H9 (cell line): Measurements from ENCODE around the gene ARID5A. TPM values are rescaled to one million over a fixed set of nuclear protein-coding genes. Genes with fewer than 3 reads are reported as not detected.

ENCODE experiments used
- DNase-seq: peaks from one replicate; pipeline ENCODE4 v3.0.0-alpha.2; 2017
- H2AFZ ChIP-seq: one replicate; pipeline ENCODE4 v1.6.1; 2013; ENCODE audit warnings: mild to moderate bottlenecking, low read length, control low read depth, moderate library complexity
- H2AK5ac ChIP-seq: 2 replicates; pipeline ENCODE4 v1.6.1; 2013; ENCODE audit warnings: low read length, control low read depth, mixed read lengths; ENCODE audit not compliant: insufficient read length
- H2BK120ac ChIP-seq: one replicate; pipeline ENCODE4 v1.6.1; 2013; ENCODE audit warnings: low read depth, mild to moderate bottlenecking, low read length, control low read depth, inconsistent platforms; ENCODE audit not compliant: poor library complexity, severe bottlenecking
- H2BK12ac ChIP-seq: 2 replicates; pipeline ENCODE4 v1.6.1; 2013; ENCODE audit warnings: low read length, control low read depth, mixed read lengths, low read depth; ENCODE audit not compliant: insufficient read length
- H2BK15ac ChIP-seq: 2 replicates; pipeline ENCODE4 v1.6.1; 2013; ENCODE audit warnings: low read depth, low read length, control low read depth
- H2BK20ac ChIP-seq: one replicate; pipeline ENCODE4 v1.6.1; 2013; ENCODE audit warnings: low read depth, mild to moderate bottlenecking, low read length, control low read depth, inconsistent platforms; ENCODE audit not compliant: poor library complexity, severe bottlenecking
- H2BK5ac ChIP-seq: 2 replicates; pipeline ENCODE4 v1.6.1; 2013; ENCODE audit warnings: low read length, control low read depth, mixed read lengths; ENCODE audit not compliant: insufficient read length
- H3K14ac ChIP-seq: 2 replicates; pipeline ENCODE4 v1.6.1; 2013; ENCODE audit warnings: low read length, control low read depth; ENCODE audit not compliant: insufficient read depth
- H3K18ac ChIP-seq: 2 replicates; pipeline ENCODE4 v1.6.1; 2013; ENCODE audit warnings: low read depth, mild to moderate bottlenecking, mixed read lengths, low read length, control low read depth; ENCODE audit not compliant: insufficient read length
- H3K23ac ChIP-seq: 2 replicates; pipeline ENCODE4 v1.6.1; 2013; ENCODE audit warnings: low read length, control low read depth, mixed read lengths, low read depth; ENCODE audit not compliant: insufficient read length
- H3K23me2 ChIP-seq: 2 replicates; pipeline ENCODE4 v1.6.1; 2013; ENCODE audit warnings: low read depth, mild to moderate bottlenecking, mixed read lengths, low read length, control low read depth; ENCODE audit not compliant: insufficient read length, poor library complexity, severe bottlenecking
- H3K27ac ChIP-seq: 2 replicates; pipeline ENCODE4 v1.5.1; 2013; ENCODE audit warnings: low read length, control low read depth, mixed read lengths, low read depth; ENCODE audit not compliant: insufficient read length
- H3K27me3 ChIP-seq: 2 replicates; pipeline ENCODE4 v1.6.1; 2013; ENCODE audit warnings: low read length, control low read depth, inconsistent platforms; ENCODE audit not compliant: insufficient read depth
- H3K4ac ChIP-seq: 2 replicates; pipeline ENCODE4 v1.6.1; 2013; ENCODE audit warnings: low read depth, mild to moderate bottlenecking, control low read depth, inconsistent platforms, low read length, moderate library complexity
- H3K4me1 ChIP-seq: 2 replicates; pipeline ENCODE4 v1.6.1; 2013; ENCODE audit warnings: low read length, control low read depth, inconsistent platforms; ENCODE audit not compliant: insufficient read depth
- H3K4me2 ChIP-seq: 2 replicates; pipeline ENCODE4 v1.6.1; 2013; ENCODE audit warnings: low read length, control low read depth, mixed read lengths; ENCODE audit not compliant: insufficient read length, insufficient read depth
- H3K56ac ChIP-seq: 2 replicates; pipeline ENCODE4 v1.6.1; 2013; ENCODE audit warnings: low read depth, mild to moderate bottlenecking, mixed read lengths, low read length, control low read depth; ENCODE audit not compliant: insufficient read length
- H3K79me1 ChIP-seq: 2 replicates; pipeline ENCODE4 v1.6.1; 2013; ENCODE audit warnings: low read depth, mild to moderate bottlenecking, moderate library complexity, low read length, control low read depth, inconsistent platforms; ENCODE audit not compliant: insufficient read depth, poor library complexity, severe bottlenecking
- H3K79me2 ChIP-seq: 2 replicates; pipeline ENCODE4 v1.6.1; 2013; ENCODE audit warnings: low read length, control low read depth, inconsistent platforms; ENCODE audit not compliant: insufficient read depth
- H3K9ac ChIP-seq: 2 replicates; pipeline ENCODE4 v1.6.1; 2013; ENCODE audit warnings: low read length, control low read depth, mixed read lengths; ENCODE audit not compliant: insufficient read length; ENCODE audit errors: extremely low read depth
- H3K9me3 ChIP-seq: one replicate; pipeline ENCODE4 v1.6.1; 2013; ENCODE audit warnings: low read depth, low read length, inconsistent platforms; ENCODE audit not compliant: control insufficient read depth
- H3T11ph ChIP-seq: one replicate; pipeline ENCODE4 v1.6.1; 2013; ENCODE audit warnings: mild to moderate bottlenecking, low read length, control low read depth, inconsistent platforms
- H4K20me1 ChIP-seq: one replicate; pipeline ENCODE4 v1.6.1; 2013; ENCODE audit not compliant: control insufficient read depth, insufficient read length, insufficient read depth
- H4K5ac ChIP-seq: 2 replicates; pipeline ENCODE4 v1.6.1; 2013; ENCODE audit warnings: low read depth, mild to moderate bottlenecking, mixed read lengths, low read length, control low read depth; ENCODE audit not compliant: insufficient read length
- H4K8ac ChIP-seq: replicated peaks from 2 replicates; pipeline ENCODE4 v1.6.1; 2013; ENCODE audit warnings: low read length, control low read depth, mixed read lengths, low read depth; ENCODE audit not compliant: insufficient read length
- H4K91ac ChIP-seq: 2 replicates; pipeline ENCODE4 v1.6.1; 2013; ENCODE audit warnings: low read depth, mild to moderate bottlenecking, moderate library complexity, mixed read lengths, low read length, control low read depth; ENCODE audit not compliant: insufficient read length
- H3K27ac Mint-ChIP-seq, 3 experiments: 2 replicates in 2 of 3; 3 replicates in 1 of 3; pipeline ENCODE4 v1.8.0; 2020 to 2021; ENCODE audit warnings: mixed read lengths in 3 of 3, mild to moderate bottlenecking in 1 of 3, moderate library complexity in 1 of 3
- H3K27me3 Mint-ChIP-seq: 2 replicates; pipeline ENCODE4 v1.8.0; 2021; ENCODE audit warnings: low read depth, mild to moderate bottlenecking, moderate library complexity, mixed read lengths
- H3K36me3 Mint-ChIP-seq, 3 experiments: 2 replicates in 2 of 3; 3 replicates in 1 of 3; pipeline ENCODE4 v1.8.0; 2020 to 2021; ENCODE audit warnings: low read depth in 3 of 3, mixed read lengths in 3 of 3; ENCODE audit not compliant: insufficient read depth in 1 of 3
- H3K4me1 Mint-ChIP-seq, 2 experiments: 2 replicates each; pipeline ENCODE4 v1.8.0; 2020; ENCODE audit warnings: mixed read lengths in 2 of 2
- H3K4me3 Mint-ChIP-seq, 2 experiments: 2 replicates in 1 of 2; 3 replicates in 1 of 2; pipeline ENCODE4 v1.8.0; 2020 to 2021; ENCODE audit warnings: mild to moderate bottlenecking in 2 of 2, mixed read lengths in 2 of 2, moderate library complexity in 1 of 2
- H3K9me3 Mint-ChIP-seq, 2 experiments: 2 replicates in 1 of 2; 3 replicates in 1 of 2; pipeline ENCODE4 v1.8.0; 2020; ENCODE audit warnings: mild to moderate bottlenecking in 2 of 2, mixed read lengths in 2 of 2, moderate library complexity in 1 of 2
- CTCF ChIP-seq: fragments of 200-600 bp; sonication (generic); conservative IDR thresholded peaks from 3 replicates; pipeline ENCODE4 v1.8.0; 2021; ENCODE audit warnings: antibody characterized with exemption, mild to moderate bottlenecking
- WGBS: extraction: QIAGEN DNeasy Blood & Tissue Kit; methylation state at CpG from one replicate; pipeline ENCODE4 v1.1.7; 2013; ENCODE audit warnings: missing lambda C conversion rate, low lambda C conversion rate, mixed read lengths; ENCODE audit not compliant: insufficient read length; ENCODE audit errors: extremely low coverage; 5-methylcytosine and 5-hydroxymethylcytosine counted together
- total RNA-seq: library from RNA; stranded (reverse); gene quantifications from 2 replicates; pipeline ENCODE4 v1.2.1, GENCODE V29; 2021

ARID5A gene
- total RNA-seq, 1 experiment from 2014 or later: 4.5 TPM

DNA sequence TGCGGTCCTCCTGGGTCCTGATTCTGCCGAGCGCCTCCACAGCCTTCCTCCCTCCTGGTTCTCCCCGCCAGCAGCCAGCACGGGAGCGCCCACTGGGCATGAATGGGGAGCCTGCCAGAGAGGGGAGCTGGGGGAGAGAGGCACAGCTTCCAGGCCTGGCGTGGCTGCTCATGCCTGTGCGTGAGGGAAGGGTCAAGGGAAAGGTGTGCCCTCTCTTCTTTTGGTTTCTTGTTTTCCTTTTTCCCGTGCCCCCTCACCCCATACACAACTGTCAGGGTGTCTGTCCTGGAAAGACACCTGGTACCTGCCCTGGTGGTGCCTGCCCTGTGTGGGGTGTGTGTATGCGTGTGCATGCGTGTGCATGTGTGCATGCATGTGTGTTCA, 26.7 kb upstream of the ARID5A start:
- no peak for DNase-seq
- Histone ChIP-seq H3K27me3 (no peaks in the 10 kb centered on the region; the same call in 1 of the 2 replicates), H3K27ac (no peak overlapping the region), H3K9me3 (no peaks in the 10 kb centered on the region), H4K8ac (no peak overlapping the region), H3K18ac (no peak overlapping the region), H4K20me1 (no peaks in the 10 kb centered on the region), H2BK12ac (no peak overlapping the region), H3K4ac (no peak overlapping the region), H3T11ph (no peak overlapping the region), H2BK15ac (no peak overlapping the region), H2AK5ac (no peak overlapping the region), H3K23ac (no peak overlapping the region), H3K23me2 (no peaks in the 10 kb centered on the region), H3K14ac (no peak overlapping the region), H2AFZ (no peak overlapping the region), H3K4me1 (no peaks in the 10 kb centered on the region), H3K9ac (no peak overlapping the region), H3K79me2 (no peaks in the 10 kb centered on the region), H2BK5ac (no peak overlapping the region), H3K4me2 (peak overlapping the region; percentile 13), H2BK120ac (no peak overlapping the region), H4K5ac (no peak overlapping the region), H3K56ac (no peak overlapping the region), H3K79me1 (no peaks in the 10 kb centered on the region), H2BK20ac (no peak overlapping the region), H4K91ac (no peak overlapping the region)
- Mint-ChIP-seq H3K27me3 (peaks cover 46% of the 10 kb centered on the region), H3K4me3 (peak overlapping the region; percentile 34 to 44; a peak in 4 of 5 replicates), H3K4me1 (peaks cover 19 to 23% of the 10 kb centered on the region in 2 experiments), H3K36me3 (no peaks in the 10 kb centered on the region; a peak in 1 of 7 replicates), H3K9me3 (no peaks in the 10 kb centered on the region; a peak in 1 of 5 replicates), H3K27ac (no peak overlapping the region)
- TF ChIP-seq CTCF: no peak
- WGBS: no CpG with 5 or more reads among the region's 11 CpGs
